SK-MEL-5 (cell line): ENCODE measurements around the gene SURF6. TPM values are rescaled to one million over a fixed set of nuclear protein-coding genes. Genes with fewer than 3 reads are reported as not detected.

ENCODE experiments used
- DNase-seq: peaks from one replicate; pipeline ENCODE4 v3.0.0-alpha.2; 2016; ENCODE audit warnings: low read depth, low spot score
- in situ Hi-C: cut with HindIII; loops from 2 replicates; pipeline ENCODE4 v1.10.0; 2016; ENCODE audit warnings: low sequenced_read_pairs, high pct_unique_total_duplicates, low pct_unique_long_range_greater_than_20kb
- total RNA-seq: library from RNA; depleted of rRNA; stranded (reverse); fragments of >200 nt; shearing (Covaris generic); gene quantifications from 2 replicates; pipeline ENCODE4 v1.2.3, GENCODE V29; 2014

SURF6 gene
- total RNA-seq, 1 experiment from 2014 or later, result 32.3 TPM

DNA sequence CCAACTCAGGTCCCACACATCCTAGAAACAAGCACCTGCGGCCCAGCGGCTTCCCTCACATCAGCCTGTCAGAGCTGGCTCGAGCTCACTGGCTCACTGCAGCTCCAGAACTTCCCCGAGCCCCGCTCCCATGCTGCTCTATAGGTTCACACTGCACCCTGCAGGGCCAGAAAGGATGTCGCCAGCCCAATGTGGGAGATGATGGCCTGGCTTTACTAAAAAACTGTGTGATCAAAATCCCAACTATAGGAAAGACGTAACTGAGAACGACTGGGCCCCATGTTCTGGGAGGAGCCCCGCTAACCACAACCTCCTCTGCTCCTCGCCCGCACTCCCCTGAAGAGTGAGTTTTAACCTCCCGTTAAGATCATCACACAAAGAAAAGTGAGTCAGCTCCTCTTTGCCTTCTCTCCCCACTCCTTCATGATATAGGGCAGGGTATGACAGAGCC, 35.3 kb upstream of the SURF6 start:
- in situ Hi-C loops, result loop anchor here (10.0 kb wide), 1 partner anchor 114 kb away; no protein-coding TSS in a partner anchor
- no peak for DNase-seq

DNA sequence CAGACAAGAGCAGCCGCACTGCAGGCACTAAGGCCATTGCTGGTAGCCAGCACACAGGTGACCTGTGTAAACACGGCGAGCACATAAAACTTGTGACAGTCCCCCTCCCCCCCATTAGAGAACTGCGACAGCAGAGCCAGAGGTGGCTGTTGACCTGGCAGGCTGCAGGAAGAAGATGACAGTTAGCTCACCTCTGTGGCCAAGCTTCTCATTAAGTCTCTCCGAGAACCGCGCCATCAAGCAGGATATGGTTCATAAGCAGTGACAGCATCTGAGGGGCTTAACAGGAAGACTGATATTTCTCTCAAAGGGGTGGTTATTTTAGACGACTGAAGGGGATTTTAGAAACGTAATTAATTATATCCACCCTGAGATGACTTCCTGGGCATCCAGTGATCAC, 34.7 kb upstream of the SURF6 start:
- no peak for DNase-seq
- in situ Hi-C loops, result loop anchor here (10.0 kb wide), 1 partner anchor 114 kb away; no protein-coding TSS in a partner anchor

DNA sequence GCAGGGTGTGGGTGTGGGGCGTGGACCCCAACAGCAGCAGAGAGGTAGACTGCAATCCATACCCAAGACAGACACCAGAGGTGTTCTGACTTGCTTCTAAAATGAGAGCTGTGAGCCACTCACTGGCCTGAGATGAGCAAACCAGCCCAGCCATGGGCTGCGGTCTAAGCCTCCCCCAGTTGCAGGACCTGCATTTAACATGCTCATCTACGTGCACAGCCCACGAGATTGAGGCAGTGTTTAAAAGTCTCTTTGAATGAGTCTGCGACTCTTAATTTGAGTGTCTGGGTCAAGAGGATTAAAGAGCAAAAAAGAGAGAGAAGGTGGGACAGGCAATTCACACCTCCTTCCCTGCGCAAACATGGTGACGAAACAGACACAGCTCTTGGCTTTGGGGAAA, 33.9 kb upstream of the SURF6 start:
- in situ Hi-C loops, result loop anchor here (10.0 kb wide), 1 partner anchor 115 kb away; no protein-coding TSS in a partner anchor
- DNase-seq, result no peak

DNA sequence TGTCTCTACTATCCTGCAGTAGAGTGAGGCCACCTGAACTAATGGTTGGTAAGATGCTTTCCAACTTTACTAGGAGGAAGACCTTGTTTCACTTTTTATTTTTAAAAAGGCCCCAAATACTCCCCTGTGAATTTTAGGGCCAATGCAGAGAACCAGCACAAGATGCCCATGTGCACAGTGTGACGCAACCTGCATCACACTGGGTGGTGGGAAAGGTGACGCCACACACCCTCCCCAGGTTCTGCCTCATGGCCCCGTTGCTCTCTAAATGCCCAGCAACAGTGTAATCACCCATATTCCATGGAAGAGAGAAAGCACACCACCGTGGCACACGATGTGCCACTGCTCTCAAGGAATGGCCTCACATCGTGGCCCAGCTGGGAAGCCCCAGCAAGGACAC, 33.4 kb upstream of the SURF6 start:
- in situ Hi-C loops, result no loop called here
- DNase-seq, result no peak

DNA sequence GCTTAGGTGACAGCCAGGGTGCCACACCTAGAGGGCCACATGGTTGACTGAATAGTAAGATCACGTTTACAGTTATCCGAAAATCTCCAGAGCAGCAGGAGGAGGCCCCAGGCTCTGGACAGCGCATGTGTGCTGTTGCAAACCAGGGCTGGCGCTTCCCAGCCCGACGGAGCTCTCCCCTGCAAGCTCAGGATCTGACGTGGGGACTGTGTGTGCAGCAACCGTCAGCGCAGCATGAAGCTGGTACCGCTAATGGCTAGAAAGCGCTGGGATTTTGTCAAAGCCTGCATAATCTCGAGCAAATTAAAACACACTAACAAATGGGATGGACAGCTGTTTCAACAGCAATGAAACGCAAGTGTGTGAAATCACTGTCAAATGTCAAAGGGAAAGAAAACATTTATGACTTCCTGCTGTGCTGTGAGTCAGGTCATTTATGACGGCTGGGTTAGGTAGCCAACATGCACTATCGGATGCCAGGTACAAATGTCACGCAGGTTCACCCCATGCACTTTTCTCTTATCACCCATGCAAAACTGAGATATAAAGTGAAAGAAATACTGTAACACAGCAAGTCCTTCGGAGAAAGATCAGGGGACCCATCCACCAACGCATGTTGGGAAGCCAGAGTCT, 32.4 kb upstream of the SURF6 start:
- in situ Hi-C loops, result no loop called here
- DNase-seq, result no peak

DNA sequence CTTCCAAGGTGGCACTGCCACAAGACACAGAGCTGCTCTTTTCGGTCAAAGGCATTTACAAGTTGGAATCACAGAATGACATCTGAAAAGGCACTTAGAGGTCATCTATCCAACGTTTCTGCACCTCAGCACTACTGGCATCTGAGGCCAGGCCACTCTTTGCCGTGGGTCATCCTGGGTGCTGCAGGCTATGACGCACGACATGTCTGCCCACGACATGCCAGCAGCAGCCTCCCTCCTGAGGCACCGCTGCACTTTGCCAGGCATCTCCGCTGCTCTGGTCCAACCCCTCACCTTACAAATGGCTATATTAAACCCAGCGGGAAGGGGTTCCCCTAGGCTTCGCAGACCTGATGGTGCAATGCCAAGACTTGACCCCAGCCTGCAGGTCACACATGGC, 31.8 kb upstream of the SURF6 start:
- in situ Hi-C loops, result no loop called here
- DNase-seq, result no peak

DNA sequence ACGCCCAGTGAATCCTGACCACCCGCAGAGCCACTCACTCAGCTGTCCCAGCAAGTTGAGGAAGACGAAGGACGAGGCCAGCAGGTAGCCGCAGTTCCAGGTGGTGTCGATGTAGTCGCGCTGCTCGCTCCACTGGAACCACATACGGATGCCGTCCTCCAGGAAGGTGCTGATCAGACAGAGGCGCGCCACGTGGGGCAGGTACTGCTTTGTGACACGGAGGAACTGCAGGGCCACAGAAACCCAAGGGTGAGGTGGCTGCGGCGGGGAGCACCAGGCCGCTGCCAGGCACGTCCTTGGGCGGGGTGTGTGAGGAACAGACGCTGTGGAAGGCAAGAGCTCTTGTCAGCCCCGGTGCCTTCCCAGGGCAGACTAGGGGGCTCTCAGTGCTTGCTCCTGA, 31.2 kb upstream of the SURF6 start:
- DNase-seq, result no peak
- in situ Hi-C loops, result no loop called here

DNA sequence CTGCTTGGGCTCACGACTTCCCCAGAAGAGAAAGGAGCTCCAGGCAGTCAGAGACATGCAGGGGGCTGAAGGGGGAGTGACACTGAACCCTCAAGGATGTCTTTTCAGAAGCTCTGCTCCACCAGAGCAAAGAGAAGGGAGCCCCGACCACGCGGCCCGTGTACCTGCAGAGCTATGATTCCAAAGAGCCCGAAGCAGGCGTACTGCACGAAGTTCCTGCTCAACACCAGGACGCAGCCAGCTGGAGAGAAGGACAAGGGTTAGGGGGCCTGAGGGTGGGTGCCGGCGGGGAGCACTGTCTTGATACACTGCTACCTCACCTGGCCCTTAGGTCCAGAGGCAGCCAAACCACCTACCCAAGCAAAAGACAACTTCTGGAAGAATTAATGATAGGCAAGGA, 30.4 kb upstream of the SURF6 start:
- no peak for DNase-seq

DNA sequence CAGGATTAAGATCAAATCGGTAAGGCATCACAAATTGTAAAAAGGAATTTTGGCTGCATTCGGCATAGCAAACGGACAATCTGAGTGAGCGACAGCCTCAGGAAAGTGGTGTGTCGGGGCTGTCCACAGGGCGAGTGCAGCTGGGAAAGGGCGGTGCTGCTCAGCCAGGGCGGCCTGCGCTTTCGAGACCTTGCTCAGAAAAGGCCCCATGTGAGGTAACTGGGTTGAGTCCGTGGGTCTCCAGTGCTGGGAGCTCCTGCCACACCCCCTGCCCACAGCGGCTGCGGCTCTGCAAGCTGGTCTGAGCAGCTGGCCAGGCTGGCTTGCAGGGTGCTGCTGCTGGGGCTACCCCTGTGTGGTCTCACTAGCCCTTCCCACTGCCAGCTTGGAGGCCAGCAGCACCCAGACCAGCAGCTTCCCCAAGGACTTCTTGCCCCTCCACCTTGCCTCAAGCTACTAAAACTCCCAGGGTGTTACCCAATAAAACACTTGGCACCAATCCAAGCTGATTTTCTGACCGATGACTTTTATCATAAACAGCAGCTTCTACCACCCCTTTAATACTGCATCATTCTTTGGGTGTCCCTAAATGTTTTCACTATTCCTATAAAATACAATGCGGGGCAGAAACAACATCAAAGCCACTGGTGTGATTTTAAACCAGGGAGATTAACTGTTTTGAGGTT, 26.5 kb upstream of the SURF6 start:
- no peak for DNase-seq
- in situ Hi-C loops, result no loop called here

More for the DNA sequence above, 30.4 kb upstream of the SURF6 start:
- in situ Hi-C loops, result no loop called here

DNA sequence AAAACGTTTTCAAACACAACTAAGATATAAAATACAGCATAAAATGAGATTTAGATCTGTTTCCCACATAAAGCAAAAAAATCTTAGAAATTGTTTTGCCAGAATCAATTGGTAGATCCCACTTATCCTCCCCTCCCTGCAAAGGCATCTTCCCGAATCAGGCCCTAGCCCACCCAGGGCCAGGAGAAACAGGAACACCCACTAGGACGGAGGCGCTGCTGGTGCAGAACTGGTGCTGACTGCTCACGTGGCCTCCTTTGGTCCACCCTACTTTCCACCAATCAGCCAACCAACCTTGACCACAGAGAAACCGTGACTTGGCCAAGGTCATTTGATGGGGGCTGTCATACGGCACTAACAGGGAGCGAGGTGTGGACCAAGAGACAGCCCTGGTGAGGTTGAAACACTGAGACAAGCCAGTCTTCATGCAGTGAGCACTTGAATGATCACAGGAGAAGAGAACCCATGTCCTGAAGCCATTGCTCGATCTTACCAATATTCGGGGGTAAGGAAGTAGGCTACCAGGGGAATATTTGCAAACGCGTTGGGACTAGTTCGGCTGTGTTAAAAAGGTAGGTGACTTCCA, 25.6 kb upstream of the SURF6 start:
- DNase-seq, result no peak
- in situ Hi-C loops, result no loop called here

DNA sequence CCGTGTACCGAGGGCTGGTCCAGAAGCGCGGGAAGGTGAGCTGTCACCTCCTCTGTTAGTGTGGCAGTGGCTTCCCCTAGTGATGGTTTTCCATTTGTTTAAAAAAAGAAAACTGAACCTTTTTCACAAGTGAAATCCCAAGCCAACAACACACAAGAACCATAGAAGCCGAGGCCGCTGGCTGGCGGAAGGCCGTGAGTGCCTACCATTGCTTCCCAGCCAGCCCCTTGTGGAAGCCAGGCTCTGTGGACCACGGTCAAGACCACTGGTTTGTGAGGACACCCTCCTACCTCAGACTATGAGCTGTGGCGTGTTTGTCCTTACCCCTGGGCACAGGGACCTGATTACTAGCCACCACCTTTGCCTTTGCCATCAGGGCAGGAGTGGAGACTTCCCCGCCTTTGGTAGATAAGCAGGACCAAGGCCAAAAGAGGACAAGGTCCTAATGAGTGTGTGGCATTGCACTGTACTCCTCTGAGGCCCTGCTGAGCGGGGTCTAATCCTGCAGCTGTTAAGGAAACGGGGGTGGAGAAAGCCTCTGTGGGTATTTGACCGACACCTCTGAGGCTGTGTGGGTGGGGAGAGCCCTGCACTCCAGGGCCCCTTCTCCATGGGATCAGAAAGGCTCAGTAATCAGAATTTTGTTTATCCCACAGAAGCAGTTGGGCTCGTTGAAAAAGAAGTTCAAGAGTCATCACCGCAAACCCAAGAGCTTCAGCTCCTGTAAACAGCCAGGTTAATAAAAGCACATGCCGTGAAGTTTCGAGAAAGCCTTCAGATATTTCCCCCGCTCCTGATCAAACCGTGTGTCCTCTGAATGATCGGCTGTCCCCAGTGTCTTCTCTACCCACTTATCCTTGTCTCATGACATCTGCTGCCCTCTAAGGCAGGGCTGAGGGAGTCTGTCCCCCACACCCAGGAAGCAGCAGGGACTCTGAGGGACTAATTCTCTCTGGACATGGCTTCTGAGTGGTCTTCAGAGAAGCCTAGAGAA, 24.7 kb upstream of the SURF6 start:
- no peak for DNase-seq
- in situ Hi-C loops, result no loop called here

DNA sequence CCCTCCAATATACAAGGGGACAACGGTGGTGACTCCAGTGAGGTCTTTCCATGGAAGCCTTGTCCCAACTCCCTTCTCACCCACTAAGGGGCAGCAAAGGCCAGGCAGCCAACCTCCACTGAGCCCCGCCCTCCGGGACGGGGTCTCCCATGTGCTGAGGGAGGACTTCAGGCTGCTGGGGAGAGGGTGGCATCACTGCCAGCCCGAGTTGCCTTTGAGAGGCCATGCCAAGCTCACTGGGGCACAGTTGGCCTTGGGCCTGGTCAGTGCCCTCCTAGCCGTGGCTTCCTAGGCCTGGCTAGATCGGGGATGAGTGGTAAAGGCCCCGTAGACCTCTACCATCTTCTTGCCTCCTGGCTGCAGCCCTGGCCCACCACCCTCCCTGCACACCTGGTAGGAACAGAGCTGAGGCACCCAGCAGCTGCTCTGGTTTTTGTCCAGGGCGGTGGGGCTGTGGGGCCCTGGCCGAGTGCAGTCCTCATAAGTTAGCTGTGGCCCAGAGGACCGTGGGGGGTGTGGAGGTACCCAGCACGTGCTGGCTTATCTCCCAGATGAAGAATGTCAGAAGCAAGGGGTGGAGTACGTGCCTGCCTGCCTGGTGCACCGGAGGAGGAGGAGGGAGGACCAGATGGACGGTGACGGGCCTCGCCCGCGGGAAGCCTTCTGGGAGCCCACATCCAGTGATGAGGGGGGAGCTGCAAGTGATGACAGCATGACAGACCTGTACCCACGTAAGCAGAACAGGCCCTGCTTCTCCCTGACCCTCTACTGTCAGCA, 23.6 kb upstream of the SURF6 start:
- DNase-seq, result peak; percentile 66
- in situ Hi-C loops, result no loop called here

DNA sequence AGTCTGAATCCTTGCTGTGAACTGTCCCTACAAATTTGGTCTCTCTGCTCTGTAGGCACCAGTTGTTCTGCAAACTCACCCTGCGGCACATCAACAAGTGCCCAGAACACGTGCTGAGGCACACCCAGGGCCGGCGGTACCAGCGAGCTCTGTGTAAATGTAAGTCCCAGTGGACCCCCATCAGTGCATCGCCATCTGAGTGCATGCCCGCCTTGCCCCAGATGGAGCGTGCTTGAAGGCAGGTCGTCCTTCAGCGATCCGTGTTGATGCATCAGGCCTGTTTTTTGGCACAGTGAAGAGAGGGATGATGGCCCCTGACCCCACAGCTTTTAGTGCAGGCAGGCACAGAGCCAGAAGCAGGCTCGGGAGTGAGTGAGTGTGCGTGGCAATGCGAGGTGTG, 21.7 kb upstream of the SURF6 start:
- in situ Hi-C loops, result no loop called here
- no peak for DNase-seq

DNA sequence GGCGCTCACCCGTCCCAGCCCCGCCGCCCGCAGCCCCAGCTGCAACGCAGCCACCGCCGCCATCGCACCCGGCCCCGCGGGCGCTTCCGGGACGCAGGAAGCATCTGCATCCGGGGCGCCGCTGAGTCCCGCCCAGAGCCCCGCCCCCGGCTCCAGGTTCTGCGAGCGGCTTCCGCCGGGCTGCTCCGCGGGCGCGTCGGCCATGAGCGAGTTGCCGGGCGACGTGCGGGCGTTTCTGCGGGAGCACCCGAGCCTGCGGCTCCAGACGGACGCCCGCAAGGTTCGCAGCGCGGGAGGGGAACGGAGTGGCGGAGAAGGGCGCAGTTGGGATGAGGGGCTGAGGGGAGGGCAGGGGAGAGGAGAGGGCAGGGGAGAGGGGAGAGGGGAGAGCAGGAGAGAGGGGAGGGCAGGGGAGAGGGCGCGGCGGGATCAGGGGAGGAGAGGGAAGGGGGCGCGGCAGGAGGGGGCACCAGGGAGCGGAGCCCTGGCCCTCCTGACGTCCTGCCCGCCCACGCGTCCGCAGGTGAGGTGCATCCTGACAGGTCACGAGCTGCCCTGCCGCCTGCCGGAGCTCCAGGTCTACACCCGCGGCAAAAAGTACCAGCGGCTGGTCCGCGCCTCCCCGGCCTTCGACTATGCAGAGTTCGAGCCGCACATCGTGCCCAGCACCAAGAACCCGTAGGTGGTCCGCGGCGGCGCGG, 20.6 kb upstream of the SURF6 start, which contains the start of the genes SURF1 and SURF2:
Gene SURF1, minus strand, starts transcription at position 97 of the 701 bp plus-strand sequence. Its CDS starts 34 bp downstream, at position 63.
Gene SURF2, plus strand, starts transcription at position 160 of the 701 bp plus-strand sequence. Its CDS starts 43 bp downstream, at position 203.
- peak; percentile 83 for DNase-seq
- in situ Hi-C loops, result no loop called here

DNA sequence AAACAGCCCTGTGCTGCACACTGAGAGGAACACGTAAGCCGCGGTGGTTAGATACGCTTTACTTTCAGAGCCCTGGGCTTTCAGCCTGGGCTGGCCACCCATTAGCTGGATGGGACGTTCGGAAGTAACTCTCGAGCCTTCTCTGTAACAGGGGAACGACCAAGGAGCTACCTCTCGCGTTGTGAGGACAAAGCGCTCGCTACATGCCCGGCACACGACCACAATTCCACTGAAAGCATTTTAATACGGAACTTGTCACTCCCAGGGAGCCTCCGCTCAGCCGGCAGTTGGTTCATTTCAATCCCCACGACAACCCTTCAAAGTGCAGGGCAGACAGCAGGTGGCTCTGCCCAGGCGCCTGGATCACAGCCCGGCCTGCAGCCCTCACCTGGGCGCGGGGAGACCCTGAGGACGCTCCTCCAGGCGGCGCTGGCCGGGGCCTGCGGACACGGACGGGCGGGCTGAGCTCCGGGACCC, 19.9 kb upstream of the SURF6 start:
- no peak for DNase-seq
- in situ Hi-C loops, result no loop called here

DNA sequence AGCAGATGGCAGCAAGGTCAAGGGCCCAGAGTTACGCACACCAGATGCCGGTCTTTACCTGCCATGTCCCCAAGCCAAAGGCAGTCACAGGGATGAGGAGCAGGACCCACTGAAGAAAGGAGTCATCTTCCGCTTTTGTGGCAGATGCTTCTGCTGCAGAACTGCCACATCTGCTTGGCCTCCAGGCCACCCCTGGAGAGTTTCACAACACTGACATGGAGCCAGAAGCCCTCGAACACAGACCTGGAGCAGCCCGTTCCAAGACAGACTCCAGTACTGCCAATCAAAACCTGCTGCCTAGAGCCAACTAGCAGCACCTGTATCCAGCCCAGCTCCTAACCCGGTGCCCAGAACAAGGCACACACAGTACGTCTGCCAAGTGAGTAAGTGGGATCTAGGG, 18.8 kb upstream of the SURF6 start:
- in situ Hi-C loops, result no loop called here

More for the DNA sequence above, 18.8 kb upstream of the SURF6 start:
- no peak for DNase-seq
